Muscle of leg (tissue), 11 donors: ENCODE measurements around the gene AVEN. TPM values are rescaled to one million over a fixed set of nuclear protein-coding genes. Genes with fewer than 3 reads are reported as not detected.
"Not testable (repeated sequence)": the region's sequence is repeated elsewhere in the genome, so short reads cannot be mapped to it uniquely, and the experiment has no call there.

ENCODE experiments used
- DNase-seq: peaks from one replicate; pipeline ENCODE4 v3.0.0; 2013
- H3K27ac ChIP-seq: one replicate; pipeline ENCODE4 v1.5.1; 2013; ENCODE audit warnings: mild to moderate bottlenecking, low read length, control low read depth
- H3K27me3 ChIP-seq: one replicate; pipeline ENCODE4 v1.6.1; 2013; ENCODE audit warnings: low read length; ENCODE audit not compliant: control insufficient read depth, insufficient read depth
- H3K36me3 ChIP-seq: one replicate; pipeline ENCODE4 v1.6.1; 2013; ENCODE audit warnings: low read length; ENCODE audit not compliant: control insufficient read depth, insufficient read depth
- H3K4me1 ChIP-seq: one replicate; pipeline ENCODE4 v1.6.1; 2013; ENCODE audit warnings: low read length; ENCODE audit not compliant: control insufficient read depth, insufficient read depth
- H3K4me3 ChIP-seq: one replicate; pipeline ENCODE4 v1.5.1; 2013; ENCODE audit warnings: low read length, control low read depth
- H3K9me3 ChIP-seq: replicated peaks from 2 replicates; pipeline ENCODE4 v1.6.1; 2013; ENCODE audit warnings: low read depth, low read length; ENCODE audit not compliant: control insufficient read depth
- WGBS: methylation state at CpG from one replicate; pipeline ENCODE4 v1.1.5; 2013; ENCODE audit warnings: missing lambda C conversion rate; ENCODE audit not compliant: insufficient coverage; 5-methylcytosine and 5-hydroxymethylcytosine counted together
- polyA plus RNA-seq, 8 donors: library from polyadenylated mRNA; unstranded; fragments of 120-200 nt; gene quantifications; one replicate each; pipeline versions ENCODE4 v1.2.1 to v1.2.3, GENCODE V29; 2013; ENCODE audit warnings: inconsistent platforms in 1 of 8, low replicate concordance in 1 of 8; ENCODE audit not compliant: insufficient read length in 8 of 8, insufficient read depth in 1 of 8
- total RNA-seq: library from RNA; stranded (reverse); fragments of 120-200 nt; gene quantifications from one replicate; pipeline ENCODE4 v1.2.4, GENCODE V29; 2013

AVEN gene
- total and polyA plus RNA-seq, 9 donors: 16.7 to 22.8 (median 20.0) TPM

GRCh38 chr15:33819499-33819898 is 219.5 kb downstream of the AVEN start:
- H3K4me3 ChIP-seq, H3K27ac ChIP-seq, H3K36me3 ChIP-seq, H3K4me1 ChIP-seq, H3K27me3 ChIP-seq, DNase-seq, H3K9me3 ChIP-seq: not testable (repeated sequence)
- no CpG with 5 or more reads among the region's 6 CpGs for WGBS

Other genes starting within 250 kb of the AVEN start
- not detected for gene CHRM5, start 70.7 kb downstream of the AVEN start, total RNA-seq
- gene CHRM5, start 70.7 kb downstream of the AVEN start, polyA plus RNA-seq: under 1 TPM in 7 of 8 donors, not detected in 1; 0.02 to 0.12 (median 0.05) TPM
- gene EMC7, start 62.7 kb upstream of the AVEN start, total RNA-seq: 26.2 TPM
- gene EMC7, start 62.7 kb upstream of the AVEN start, polyA plus RNA-seq: 10 to 100 TPM; 43.0 to 55.7 (median 50.6) TPM
- gene PGBD4, start 62.9 kb upstream of the AVEN start, total RNA-seq: 1.6 TPM
- 1 to 10 TPM; 1.0 to 1.9 (median 1.3) TPM for gene PGBD4, start 62.9 kb upstream of the AVEN start, polyA plus RNA-seq
- gene KATNBL1, start 170.9 kb upstream of the AVEN start, total RNA-seq: 113 TPM
- 100 to 1,000 TPM in 2 of 8 donors, 10 to 100 TPM in 6; 64.0 to 132 (median 85.4) TPM for gene KATNBL1, start 170.9 kb upstream of the AVEN start, polyA plus RNA-seq
- gene EMC4, start 185.8 kb upstream of the AVEN start, total RNA-seq: 78.1 TPM
- 10 to 100 TPM; 74.8 to 84.3 (median 78.8) TPM for gene EMC4, start 185.8 kb upstream of the AVEN start, polyA plus RNA-seq